Upper lobe of left lung (tissue), 4 donors: Measurements from ENCODE around the gene TFAP2A.

Experiments
- EP300 ChIP-seq, 4 donors: sonication (generic); formaldehyde crosslinking; IDR thresholded peaks; one replicate each; pipeline ENCODE4 v1.5.1; 2017; ENCODE audit warnings: antibody characterized with exemption in 4 of 4, control low read depth in 2 of 4
- POLR2A ChIP-seq, 4 donors: fragments of 450-650 bp; IDR thresholded peaks; one replicate each; pipeline ENCODE4 v1.5.1; 2016 to 2017; ENCODE audit warnings: antibody characterized with exemption in 4 of 4, mild to moderate bottlenecking in 2 of 4
- POLR2AphosphoS5 ChIP-seq, 2 donors: sonication (generic); formaldehyde crosslinking; IDR thresholded peaks; one replicate each; pipeline ENCODE4 v1.5.1; 2017; ENCODE audit warnings: antibody characterized with exemption in 2 of 2
- TF ChIP-seq, protein P1 (sequence below), 6 experiments: fragments of 450-650 bp in 4 of 6; fragments of 200-600 bp in 2 of 6; sonication (generic) in 2 of 6; IDR thresholded peaks; one replicate each; pipeline ENCODE4 v1.5.1; 2016 to 2019; ENCODE audit warnings: antibody characterized with exemption in 6 of 6

DNA sequence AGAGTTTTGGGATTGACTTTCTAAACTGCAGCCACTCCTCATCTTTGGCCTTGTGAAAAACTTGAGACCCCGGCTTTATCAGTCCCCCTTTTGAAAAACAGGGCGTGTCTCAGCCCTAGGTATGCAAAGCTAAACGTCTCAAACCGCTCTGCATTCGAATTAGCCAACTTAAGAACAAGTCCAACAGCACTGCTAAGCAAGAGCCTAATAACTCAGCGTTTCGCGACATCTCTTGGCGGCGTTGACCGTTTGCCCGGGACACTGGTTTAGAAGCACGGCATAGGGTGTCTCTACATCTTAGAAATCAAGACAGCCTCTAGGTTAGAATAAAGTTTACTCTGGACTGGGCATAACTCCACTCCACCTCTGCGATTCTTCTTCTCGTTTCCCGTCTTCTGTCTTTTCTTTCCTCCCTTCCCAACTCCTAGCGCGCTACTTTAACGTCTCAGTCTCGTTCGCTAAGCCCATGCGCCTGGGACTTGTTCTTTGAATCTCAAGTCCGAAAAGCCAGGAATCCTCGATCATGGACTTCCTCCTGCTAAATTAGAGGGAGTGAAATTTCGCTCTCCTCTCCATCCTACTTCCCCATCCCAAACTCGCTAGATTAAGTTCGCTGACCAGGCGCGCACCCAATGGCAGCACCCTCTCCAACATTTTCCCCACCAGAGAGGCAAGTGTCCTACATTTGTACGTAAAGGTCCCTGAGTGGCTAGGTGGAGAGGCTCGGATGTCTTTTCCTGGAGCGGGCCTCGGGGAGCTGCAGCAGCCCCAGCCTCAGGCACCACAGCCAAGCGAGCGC lies 10.5 kb upstream of the TFAP2A start:
- TF ChIP-seq, protein P1, sequence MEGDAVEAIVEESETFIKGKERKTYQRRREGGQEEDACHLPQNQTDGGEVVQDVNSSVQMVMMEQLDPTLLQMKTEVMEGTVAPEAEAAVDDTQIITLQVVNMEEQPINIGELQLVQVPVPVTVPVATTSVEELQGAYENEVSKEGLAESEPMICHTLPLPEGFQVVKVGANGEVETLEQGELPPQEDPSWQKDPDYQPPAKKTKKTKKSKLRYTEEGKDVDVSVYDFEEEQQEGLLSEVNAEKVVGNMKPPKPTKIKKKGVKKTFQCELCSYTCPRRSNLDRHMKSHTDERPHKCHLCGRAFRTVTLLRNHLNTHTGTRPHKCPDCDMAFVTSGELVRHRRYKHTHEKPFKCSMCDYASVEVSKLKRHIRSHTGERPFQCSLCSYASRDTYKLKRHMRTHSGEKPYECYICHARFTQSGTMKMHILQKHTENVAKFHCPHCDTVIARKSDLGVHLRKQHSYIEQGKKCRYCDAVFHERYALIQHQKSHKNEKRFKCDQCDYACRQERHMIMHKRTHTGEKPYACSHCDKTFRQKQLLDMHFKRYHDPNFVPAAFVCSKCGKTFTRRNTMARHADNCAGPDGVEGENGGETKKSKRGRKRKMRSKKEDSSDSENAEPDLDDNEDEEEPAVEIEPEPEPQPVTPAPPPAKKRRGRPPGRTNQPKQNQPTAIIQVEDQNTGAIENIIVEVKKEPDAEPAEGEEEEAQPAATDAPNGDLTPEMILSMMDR (IDR thresholded peaks at IDR 0.05): no peak
- TF ChIP-seq EP300 (IDR thresholded peaks at IDR 0.05) (no peak), POLR2A (IDR thresholded peaks at IDR 0.05) (no peak), POLR2AphosphoS5 (IDR thresholded peaks at IDR 0.05) (no peak)
